GM18861 (cell line): ENCODE measurements around the gene TGM6.
"Not testable (repeated sequence)": the region's sequence is repeated elsewhere in the genome, so short reads cannot be mapped to it uniquely, and the experiment has no call there.

Experiments
- ATAC-seq: cut with Tn5 transposase; IDR thresholded peaks from one replicate; pipeline ENCODE4 v1.9.1; 2021; ENCODE audit not compliant: unreplicated experiment

TGM6 gene

GRCh38 chr20:2397091-2397490 lies 16.4 kb downstream of the TGM6 start:
- ATAC-seq: no peak

- ATAC-seq: no peak
Measured at GRCh38 chr20:2397595-2398145, 17.0 kb downstream of the TGM6 start.

GRCh38 chr20:2398449-2398848 lies 17.7 kb downstream of the TGM6 start:
- ATAC-seq: no peak

GRCh38 chr20:2399390-2399789 lies 18.7 kb downstream of the TGM6 start:
- ATAC-seq: no peak

- no peak for ATAC-seq
Measured at GRCh38 chr20:2400290-2400689, 19.6 kb downstream of the TGM6 start.

GRCh38 chr20:2401527-2401926 lies 20.8 kb downstream of the TGM6 start:
- no peak for ATAC-seq

GRCh38 chr20:2402271-2402980 lies 21.7 kb downstream of the TGM6 start:
- no peak for ATAC-seq

- no peak for ATAC-seq
Measured at GRCh38 chr20:2403291-2404052, 22.8 kb downstream of the TGM6 start.

- no peak for ATAC-seq
Measured at GRCh38 chr20:2405693-2406065, 25.0 kb downstream of the TGM6 start.

- not testable (repeated sequence) for ATAC-seq
Measured at GRCh38 chr20:2407355-2407754, 26.7 kb downstream of the TGM6 start.

GRCh38 chr20:2408111-2408510 lies 27.4 kb downstream of the TGM6 start:
- ATAC-seq: no peak

- ATAC-seq: no peak
Measured at GRCh38 chr20:2416541-2417212, 36.0 kb downstream of the TGM6 start.

GRCh38 chr20:2417213-2417541 lies 36.5 kb downstream of the TGM6 start:
- ATAC-seq: no peak

- no peak for ATAC-seq
Measured at GRCh38 chr20:2418388-2418787, 37.7 kb downstream of the TGM6 start.

GRCh38 chr20:2420510-2420909 lies 39.8 kb downstream of the TGM6 start:
- ATAC-seq: no peak

- no peak for ATAC-seq
Measured at GRCh38 chr20:2421247-2421646, 40.5 kb downstream of the TGM6 start.

- ATAC-seq: no peak
Measured at GRCh38 chr20:2429051-2429450, 48.4 kb downstream of the TGM6 start.

GRCh38 chr20:2430538-2430937 lies 49.8 kb downstream of the TGM6 start:
- no peak for ATAC-seq

GRCh38 chr20:2431185-2431584 lies 50.5 kb downstream of the TGM6 start:
- no peak for ATAC-seq

- no peak for ATAC-seq
Measured at GRCh38 chr20:2446845-2447244, 66.1 kb downstream of the TGM6 start.

GRCh38 chr20:2449386-2449785 lies 68.7 kb downstream of the TGM6 start:
- no peak for ATAC-seq

GRCh38 chr20:2451422-2451821 lies 70.7 kb downstream of the TGM6 start:
- no peak for ATAC-seq
